Measurements from ENCODE around the gene PSME2. TPM values are rescaled to one million over a fixed set of nuclear protein-coding genes. Genes with fewer than 3 reads are reported as not detected.

PSME2 gene
- total RNA-seq, 1 donor from 2014 or later, result 91.8 TPM

DNA sequence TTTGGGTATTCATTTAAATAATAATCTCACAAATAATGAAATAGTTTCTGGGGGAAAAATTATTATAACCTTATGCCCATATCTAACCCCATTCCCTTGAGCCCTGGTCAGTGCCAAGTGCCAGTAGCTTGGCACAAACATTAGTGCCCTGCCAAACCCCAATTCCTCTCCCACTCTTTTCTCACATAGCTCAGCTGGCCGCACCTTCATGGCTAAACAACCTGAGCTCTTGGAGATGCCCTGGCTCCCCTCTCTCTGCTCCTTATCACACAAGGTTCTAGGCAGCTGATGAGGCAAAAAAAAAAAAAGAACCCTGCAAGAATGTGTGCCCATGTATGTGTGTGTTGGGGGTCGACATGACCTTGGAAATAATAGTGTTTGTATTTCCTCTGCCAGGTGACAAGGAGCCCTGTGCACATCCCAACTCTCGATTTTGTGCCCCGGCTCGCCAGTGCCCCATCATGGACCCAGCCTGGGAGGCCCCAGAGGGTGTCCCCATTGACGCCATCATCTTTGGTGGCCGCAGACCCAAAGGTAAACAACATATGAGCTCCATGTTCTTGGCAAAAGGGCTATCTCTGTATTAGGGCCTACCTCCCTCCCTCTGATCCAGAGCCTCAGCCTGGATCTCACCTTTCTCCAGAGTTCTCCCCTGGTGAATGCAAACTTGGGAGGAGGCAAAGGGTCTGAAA is 43.9 kb downstream of the PSME2 start:
- H3K27ac Mint-ChIP-seq (ENCODE audit: unreplicated experiment), result no peak overlapping the region
- H3K27me3 Mint-ChIP-seq (ENCODE audit: unreplicated experiment), result no peaks in the 10 kb centered on the region
- TF ChIP-seq, protein P1, sequence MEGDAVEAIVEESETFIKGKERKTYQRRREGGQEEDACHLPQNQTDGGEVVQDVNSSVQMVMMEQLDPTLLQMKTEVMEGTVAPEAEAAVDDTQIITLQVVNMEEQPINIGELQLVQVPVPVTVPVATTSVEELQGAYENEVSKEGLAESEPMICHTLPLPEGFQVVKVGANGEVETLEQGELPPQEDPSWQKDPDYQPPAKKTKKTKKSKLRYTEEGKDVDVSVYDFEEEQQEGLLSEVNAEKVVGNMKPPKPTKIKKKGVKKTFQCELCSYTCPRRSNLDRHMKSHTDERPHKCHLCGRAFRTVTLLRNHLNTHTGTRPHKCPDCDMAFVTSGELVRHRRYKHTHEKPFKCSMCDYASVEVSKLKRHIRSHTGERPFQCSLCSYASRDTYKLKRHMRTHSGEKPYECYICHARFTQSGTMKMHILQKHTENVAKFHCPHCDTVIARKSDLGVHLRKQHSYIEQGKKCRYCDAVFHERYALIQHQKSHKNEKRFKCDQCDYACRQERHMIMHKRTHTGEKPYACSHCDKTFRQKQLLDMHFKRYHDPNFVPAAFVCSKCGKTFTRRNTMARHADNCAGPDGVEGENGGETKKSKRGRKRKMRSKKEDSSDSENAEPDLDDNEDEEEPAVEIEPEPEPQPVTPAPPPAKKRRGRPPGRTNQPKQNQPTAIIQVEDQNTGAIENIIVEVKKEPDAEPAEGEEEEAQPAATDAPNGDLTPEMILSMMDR (IDR thresholded peaks at IDR 0.05), result no peak
- no peaks in the 10 kb centered on the region for H3K4me1 Mint-ChIP-seq (ENCODE audit: unreplicated experiment)
- H3K4me3 Mint-ChIP-seq (ENCODE audit: unreplicated experiment), result no peak overlapping the region
- peaks cover 34% of the 10 kb centered on the region for H3K36me3 Mint-ChIP-seq (ENCODE audit: unreplicated experiment)
- no peak for DNase-seq (ENCODE audit: extremely low spot score, unreplicated experiment)
- no peaks in the 10 kb centered on the region for H3K9me3 Mint-ChIP-seq (ENCODE audit: unreplicated experiment)

DNA sequence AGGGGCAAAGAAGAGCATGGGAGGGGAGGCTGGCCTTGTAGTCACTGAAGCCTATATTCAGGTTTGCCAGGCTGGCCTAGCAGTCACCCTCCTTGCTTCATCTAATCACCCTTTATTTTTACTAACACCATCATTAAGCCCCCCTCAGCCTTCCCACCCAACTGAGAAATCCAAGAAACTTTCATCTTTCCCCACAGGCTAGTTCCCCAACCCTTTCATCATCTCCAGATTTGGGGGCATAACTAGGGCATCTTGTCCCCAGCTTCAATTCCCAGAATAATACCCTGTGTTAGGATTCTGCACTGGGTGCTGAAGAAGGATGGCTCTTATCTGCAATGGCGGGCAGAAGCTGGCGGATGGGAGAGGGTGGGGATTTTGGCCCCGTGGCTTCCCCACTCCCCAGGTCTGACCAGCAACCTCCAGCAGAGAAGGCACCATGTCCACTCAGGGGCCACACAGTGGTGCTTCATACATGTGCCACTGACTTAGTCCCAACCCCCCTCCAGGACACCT is 45.4 kb downstream of the PSME2 start:
- Mint-ChIP-seq H3K36me3 (ENCODE audit: unreplicated experiment) (peaks cover 34% of the 10 kb centered on the region), H3K9me3 (ENCODE audit: unreplicated experiment) (no peaks in the 10 kb centered on the region), H3K27me3 (ENCODE audit: unreplicated experiment) (no peaks in the 10 kb centered on the region), H3K4me3 (ENCODE audit: unreplicated experiment) (no peak overlapping the region), H3K4me1 (ENCODE audit: unreplicated experiment) (peaks cover 5% of the 10 kb centered on the region), H3K27ac (ENCODE audit: unreplicated experiment) (no peak overlapping the region)
- no peak for DNase-seq (ENCODE audit: extremely low spot score, unreplicated experiment)
- TF ChIP-seq, protein P1 (IDR thresholded peaks at IDR 0.05), result no peak

DNA sequence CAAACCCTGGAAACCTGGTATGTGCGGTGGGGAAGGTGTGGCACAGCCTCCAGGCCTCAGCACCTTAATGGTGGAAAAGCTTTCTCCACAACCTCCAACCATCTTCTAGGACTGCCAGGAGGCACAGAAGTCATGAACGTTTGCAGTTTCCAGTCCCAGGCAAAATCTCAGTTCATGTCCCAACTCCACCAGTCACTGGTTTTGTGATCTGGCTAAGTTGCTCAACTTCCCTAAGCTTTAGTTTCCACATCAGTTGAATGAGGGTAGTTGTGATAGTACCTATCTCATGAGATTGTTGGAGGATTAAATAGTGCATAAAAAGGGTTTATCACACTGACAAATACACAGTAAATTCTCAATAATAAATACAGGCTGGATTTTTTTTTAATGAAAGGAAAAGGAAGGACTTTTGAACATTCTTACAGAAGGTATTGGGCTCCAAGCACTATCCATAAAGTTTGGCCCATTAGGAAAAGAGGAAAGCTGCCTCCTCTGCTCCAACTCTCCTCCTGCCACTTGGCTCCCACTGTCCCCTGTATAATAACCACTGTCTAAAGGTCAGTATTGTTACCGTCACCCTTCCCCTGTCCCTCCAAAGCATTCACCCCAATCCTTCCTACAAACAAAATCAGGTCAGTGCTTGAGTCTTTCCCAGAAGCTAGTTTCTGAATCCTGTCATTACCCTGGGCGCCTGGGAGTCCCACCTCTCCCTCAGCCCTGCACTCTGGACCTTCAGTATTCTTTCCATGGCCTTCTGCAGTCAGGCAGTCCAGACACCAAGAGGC is 46.0 kb downstream of the PSME2 start:
- no peak overlapping the region for H3K27ac Mint-ChIP-seq (ENCODE audit: unreplicated experiment)
- TF ChIP-seq, protein P1 (IDR thresholded peaks at IDR 0.05), result no peak
- no peak overlapping the region for H3K4me3 Mint-ChIP-seq (ENCODE audit: unreplicated experiment)
- H3K4me1 Mint-ChIP-seq (ENCODE audit: unreplicated experiment), result peaks cover 10% of the 10 kb centered on the region
- peaks cover 39% of the 10 kb centered on the region for H3K36me3 Mint-ChIP-seq (ENCODE audit: unreplicated experiment)
- H3K9me3 Mint-ChIP-seq (ENCODE audit: unreplicated experiment), result no peaks in the 10 kb centered on the region
- DNase-seq (ENCODE audit: extremely low spot score, unreplicated experiment), result no peak
- H3K27me3 Mint-ChIP-seq (ENCODE audit: unreplicated experiment), result no peaks in the 10 kb centered on the region

DNA sequence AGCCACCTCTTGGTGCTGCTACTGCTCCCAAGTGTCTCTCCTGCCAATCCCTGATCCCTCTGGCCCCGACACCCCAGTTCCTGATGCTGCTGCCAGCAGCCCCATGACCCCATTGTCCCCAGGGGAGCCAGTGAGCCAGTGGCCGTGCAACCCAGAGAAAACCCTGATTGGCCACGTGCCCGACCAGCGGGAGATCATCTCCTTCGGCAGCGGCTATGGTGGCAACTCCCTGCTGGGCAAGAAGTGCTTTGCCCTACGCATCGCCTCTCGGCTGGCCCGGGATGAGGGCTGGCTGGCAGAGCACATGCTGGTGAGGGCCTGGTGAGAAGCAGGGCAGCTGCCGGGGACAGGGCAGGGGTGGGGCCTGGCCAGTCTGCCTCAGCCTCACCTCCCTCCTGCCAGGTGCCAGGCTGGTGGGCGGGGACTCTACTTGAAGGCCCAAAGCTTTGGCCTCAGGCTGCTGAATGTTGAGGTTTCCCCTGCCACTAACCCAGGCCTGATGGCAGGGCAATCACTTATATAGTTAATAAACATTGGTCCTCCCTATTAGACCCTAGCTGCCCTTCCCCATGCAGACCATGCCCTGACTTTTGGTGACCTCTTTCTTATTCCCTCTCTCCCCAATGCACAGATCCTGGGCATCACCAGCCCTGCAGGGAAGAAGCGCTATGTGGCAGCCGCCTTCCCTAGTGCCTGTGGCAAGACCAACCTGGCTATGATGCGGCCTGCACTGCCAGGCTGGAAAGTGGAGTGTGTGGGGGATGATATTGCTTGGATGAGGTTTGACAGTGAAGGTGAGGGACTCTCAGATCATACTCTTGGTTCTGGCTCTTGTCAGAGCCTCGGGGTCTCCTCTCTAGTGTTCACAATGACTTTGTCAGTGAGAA is 47.2 kb downstream of the PSME2 start:
- H3K27ac Mint-ChIP-seq (ENCODE audit: unreplicated experiment), result no peak overlapping the region
- H3K4me1 Mint-ChIP-seq (ENCODE audit: unreplicated experiment), result peaks cover 15% of the 10 kb centered on the region
- H3K9me3 Mint-ChIP-seq (ENCODE audit: unreplicated experiment), result no peaks in the 10 kb centered on the region
- H3K27me3 Mint-ChIP-seq (ENCODE audit: unreplicated experiment), result no peaks in the 10 kb centered on the region
- TF ChIP-seq, protein P1 (IDR thresholded peaks at IDR 0.05), result no peak
- H3K4me3 Mint-ChIP-seq (ENCODE audit: unreplicated experiment), result no peak overlapping the region
- H3K36me3 Mint-ChIP-seq (ENCODE audit: unreplicated experiment), result peaks cover 34% of the 10 kb centered on the region
- no peak for DNase-seq (ENCODE audit: extremely low spot score, unreplicated experiment)
